NCI-H2107 treated with DMSO at 0.1 percent for 48 hours (cell line): ENCODE data around the gene RAB3C.
A peak's percentile ranks its signal among the peaks of the same experiment; 100 is the strongest.
"Not testable (repeated sequence)": the region's sequence is repeated elsewhere in the genome, so short reads cannot be mapped to it uniquely, and the experiment has no call there.

ENCODE experiments used
- DNase-seq: peaks from one replicate; lab custom pipeline; 2025; ENCODE audit not compliant: unreplicated experiment; lab: John Stamatoyannopoulos, UW

Gene RAB3C

DNA sequence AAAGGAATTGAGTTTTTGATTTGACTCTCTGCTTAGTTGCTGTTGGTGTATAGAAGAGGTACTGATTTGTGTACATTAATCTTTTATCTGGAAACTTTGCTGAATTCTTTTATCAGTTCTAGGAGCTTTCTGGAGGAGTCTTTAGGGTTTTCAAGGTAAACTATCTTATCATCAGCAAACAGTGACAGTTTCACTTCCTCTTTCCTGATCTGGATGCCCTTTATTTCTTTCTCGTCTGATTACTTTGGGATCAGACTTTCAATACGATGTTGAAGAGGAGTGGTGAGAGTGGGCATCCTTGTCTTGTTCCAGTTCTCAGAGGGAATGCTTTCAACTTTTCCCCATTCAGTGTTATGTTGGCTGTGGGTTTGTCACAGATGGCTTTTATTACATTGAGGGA lies 17.7 kb downstream of the RAB3C start:
- not testable (repeated sequence) for DNase-seq

DNA sequence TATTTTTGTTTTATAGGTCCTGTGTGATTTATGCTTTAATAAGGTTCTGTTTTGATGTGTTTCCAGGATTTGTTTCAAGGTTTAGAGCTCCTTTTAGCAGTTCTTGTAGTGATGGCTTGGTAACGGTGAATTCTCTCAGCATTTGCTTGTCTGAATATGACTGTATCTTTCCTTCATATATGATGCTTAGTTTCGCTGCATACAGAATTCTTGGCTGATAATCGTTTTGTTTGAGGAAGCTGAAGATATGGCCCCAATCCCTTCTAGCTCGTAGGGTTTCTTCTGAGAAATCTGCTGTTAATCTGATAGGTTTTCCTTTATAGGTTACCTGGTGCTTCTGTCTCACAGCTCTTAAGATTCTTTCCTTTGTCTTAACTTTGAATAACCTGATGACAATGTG lies 20.0 kb downstream of the RAB3C start:
- DNase-seq, result not testable (repeated sequence)

DNA sequence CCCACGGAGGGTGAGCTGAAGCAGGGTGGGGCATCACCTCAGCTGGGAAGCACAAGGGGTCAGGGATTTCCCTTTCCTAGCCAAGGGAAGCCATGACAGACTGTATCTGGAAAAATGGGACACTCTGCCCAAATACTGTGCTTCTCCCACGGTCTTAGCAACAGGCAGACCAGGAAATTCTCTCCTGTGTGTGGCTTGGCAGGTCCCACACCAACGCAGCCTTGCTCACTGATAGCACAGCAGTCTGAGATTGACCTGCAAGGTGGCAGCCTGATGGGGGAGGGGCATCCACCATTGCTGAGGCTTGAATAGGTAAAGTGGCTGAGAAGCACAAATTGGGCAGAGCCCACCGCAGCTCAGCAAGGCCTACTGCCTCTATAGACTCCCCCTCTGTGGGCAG lies 23.2 kb downstream of the RAB3C start:
- DNase-seq, result no peak

DNA sequence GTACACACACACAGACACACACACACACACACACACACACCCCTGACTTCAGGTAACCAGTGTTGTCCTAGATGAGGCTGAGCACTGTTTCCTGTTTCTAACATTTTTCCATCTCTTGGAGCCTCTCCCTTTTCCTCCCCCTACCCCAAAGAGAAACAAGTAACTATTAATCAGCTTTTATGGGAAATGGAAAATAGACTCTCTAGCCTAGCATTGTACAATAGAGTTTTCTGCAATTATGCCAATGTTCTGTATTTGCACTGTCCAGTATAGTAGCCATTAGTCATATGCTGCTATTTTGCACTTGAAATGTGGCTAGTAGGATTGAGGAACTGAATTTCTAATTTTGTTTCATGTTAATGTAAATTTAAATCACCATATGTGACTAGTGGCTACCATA lies 33.1 kb downstream of the RAB3C start:
- DNase-seq, result no peak

DNA sequence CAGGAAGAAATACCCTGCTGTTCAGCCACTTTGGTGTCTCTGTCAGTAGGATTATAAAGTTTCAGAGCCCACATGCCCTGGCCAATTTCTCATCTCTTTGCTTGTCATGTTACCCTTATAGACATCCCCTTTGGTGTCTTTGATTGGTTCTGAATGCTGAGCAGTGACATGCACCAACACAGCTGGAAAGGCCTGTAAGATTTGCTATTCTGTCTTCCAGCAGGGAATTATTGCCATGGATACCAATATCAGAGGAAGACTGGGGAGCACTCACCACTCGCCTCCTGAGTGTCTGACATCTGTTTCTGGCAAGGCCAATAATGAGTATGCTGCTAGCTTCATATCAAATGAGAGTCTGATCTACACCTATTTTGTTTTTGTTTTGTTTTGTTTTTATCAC lies 34.4 kb downstream of the RAB3C start:
- DNase-seq, result no peak

DNA sequence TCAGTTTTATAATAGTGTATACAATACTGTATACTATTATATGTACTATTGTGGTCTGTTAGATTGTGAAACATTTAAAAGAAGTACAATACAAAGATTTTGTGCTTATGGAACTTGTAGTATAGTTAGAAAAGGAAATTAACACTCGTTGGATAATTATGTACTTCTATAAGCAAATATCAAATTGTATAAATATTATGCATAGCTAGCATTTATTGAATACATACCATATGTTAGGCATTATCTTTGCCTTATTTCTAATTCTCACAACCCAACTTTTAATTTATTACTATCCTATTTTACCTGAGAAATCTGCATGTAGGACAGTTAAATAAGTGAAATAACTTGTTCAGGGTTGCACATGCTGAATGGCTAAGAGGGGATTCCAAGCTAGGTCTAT lies 37.5 kb downstream of the RAB3C start:
- DNase-seq, result no peak

GRCh38 chr5:58622936-58623871 lies 40.3 kb downstream of the RAB3C start:
- DNase-seq, result peak; percentile 3

- DNase-seq, result no peak
These were observed 45.8 kb downstream of the RAB3C start for GRCh38 chr5:58628626-58629025.

GRCh38 chr5:58629271-58630159 lies 46.6 kb downstream of the RAB3C start:
- no peak for DNase-seq

- DNase-seq, result no peak
These were observed 49.0 kb downstream of the RAB3C start for GRCh38 chr5:58631895-58632294.

- DNase-seq, result no peak
These were observed 52.5 kb downstream of the RAB3C start for GRCh38 chr5:58635416-58635815.

DNA sequence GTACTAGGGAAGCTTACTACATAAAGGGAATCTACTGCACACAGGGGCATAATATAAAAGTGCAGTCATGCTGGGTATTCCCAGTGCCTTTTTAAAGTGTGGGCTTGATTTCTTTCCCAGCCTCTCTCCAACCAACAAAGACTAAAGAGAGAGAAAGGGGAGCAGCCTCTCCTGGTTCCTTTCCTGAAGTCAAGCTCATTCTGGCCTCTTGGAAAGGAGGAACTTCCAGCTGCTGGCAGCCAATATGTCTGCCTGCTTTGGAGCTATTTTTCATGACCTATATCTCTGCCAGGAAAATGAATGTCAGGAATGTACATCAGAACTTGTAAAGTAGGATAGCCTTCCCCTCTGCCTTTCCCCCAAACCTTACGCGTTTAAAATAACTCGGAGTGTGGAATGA lies 57.1 kb downstream of the RAB3C start:
- no peak for DNase-seq

GRCh38 chr5:58641533-58641932 lies 58.7 kb downstream of the RAB3C start:
- no peak for DNase-seq

DNA sequence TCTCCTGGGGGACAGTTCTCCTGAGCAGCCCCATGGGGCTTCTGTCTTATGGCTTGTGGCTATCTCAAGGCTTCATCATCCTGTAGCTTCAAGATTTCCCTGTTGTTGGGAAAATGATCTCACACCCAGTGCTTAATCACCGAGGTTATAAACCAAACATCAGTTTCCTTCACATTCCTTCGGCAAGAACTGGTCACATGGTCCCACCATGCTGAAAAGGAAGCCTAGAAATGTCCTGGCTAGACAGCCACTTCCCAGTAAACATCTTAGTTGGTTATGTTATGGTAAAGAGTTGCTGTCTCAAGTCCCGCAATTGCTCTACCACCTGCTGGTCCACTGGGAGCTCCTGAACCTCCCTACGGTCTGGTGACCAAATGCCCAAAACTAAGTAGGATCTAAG lies 66.0 kb downstream of the RAB3C start:
- no peak for DNase-seq

DNA sequence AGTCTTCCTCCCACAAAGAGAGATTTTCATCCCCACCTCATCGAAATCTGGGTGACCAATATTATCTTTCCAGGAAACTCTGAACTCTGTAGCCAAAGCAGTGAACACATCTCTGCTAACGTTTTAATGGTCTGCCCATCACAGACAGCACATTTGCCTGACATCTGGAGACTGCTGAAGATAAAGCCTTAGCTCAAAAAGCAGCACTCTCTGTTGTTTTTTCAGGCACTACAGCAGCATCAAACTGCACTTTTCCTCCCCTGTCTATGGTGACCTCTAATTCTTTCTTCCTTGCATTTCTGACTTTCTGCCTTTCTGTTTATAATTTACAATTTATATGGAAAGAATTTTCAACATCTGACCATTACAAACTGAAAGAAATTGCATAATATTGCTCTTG lies 66.8 kb downstream of the RAB3C start:
- no peak for DNase-seq

DNA sequence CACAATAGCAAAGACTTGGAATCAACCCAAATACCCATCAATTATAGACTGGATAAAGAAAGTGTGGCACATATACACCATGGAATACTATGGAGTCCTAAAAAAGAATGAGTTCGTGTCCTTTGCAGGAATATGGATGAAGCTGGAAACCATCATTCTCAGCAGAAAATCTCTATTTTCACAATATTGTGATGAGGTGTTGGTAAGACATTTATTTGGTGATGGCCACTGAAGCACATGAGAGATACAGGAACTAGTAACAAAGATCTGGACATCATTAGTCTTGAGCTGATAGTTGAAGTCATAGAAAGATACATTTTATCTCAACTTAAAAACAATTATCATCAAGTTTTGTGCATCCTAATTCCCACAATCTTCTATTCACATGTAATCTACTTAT lies 70.6 kb downstream of the RAB3C start:
- no peak for DNase-seq

GRCh38 chr5:58666141-58666540 lies 83.3 kb downstream of the RAB3C start:
- DNase-seq, result no peak

DNA sequence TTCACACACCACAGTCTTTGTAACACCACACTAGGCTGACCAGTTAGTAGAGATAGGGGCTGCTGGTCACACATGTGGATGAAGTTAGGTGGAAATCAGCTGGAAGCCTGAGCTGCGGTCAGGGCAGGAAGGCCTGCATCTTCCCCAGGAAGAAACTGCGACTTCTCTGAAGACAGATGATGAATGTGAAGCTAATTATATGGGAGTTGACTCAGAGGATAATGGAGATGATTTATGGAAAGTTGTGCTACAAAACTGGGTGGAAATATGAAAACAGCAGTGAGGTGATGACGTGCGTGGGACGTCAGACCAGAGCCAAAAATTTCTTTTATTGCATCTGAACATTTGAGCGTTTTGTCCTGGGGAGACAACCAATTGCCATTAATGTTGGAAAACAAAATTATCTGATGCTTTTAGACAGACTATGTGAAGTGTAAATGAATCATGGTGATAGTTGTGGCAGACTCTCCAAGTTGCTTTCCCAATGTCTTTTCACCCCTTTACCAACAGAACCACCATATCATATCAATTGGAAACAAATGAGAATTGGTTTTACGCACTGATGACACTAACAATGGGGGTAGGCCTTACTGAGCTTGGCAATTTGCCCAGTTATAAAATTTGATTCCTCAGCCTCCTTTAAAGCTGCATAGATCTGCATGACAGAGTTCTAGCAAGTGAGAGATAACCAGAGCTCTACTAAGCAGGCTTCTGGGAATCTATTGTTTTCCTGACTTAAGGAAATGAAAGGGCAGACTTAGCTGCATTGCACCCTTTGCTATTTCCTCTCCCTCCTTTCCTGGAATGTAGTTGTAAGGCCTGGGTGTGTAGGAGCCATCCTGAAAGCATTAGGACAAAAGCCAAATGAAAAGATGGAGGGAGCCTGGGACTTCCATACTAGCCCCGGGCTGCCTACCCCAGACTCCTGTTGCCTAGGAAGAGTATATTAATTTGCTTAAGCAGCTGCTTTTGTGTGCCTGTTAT lies 84.0 kb downstream of the RAB3C start:
- DNase-seq, result no peak

GRCh38 chr5:58670582-58670981 lies 87.7 kb downstream of the RAB3C start:
- no peak for DNase-seq

DNA sequence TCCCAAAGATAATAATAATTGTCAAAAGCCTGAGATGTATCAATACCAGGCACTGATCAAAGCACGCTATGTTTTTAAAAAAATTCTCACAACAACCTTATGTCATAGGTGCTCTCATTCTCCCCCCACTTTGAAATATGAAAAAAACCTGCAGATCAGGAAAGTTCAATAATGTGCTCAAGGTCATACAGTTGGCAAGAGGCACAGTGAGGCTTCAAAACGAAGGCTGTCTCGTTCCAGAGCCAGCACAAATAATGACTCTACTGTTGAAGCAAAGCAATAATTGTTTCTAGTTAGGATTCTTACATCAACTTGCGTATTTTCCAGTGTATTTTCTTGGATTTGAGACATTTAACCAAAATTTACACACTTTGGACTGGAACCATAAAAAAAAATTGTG lies 88.3 kb downstream of the RAB3C start:
- no peak for DNase-seq

- no peak for DNase-seq
These were observed 89.6 kb downstream of the RAB3C start for GRCh38 chr5:58672521-58672920.
